Stimulated activated CD8-positive, alpha-beta memory T cell treated with anti-CD3 and anti-CD28 coated beads, Interleukin-2, amount 100 ng/mL, for 48 hours (primary cell): ENCODE results near the gene CCDC88C.

Source experiments
- DNase-seq, 2 donors: peaks; one replicate each; pipeline ENCODE4 v3.0.0-alpha.2; 2020; ENCODE audit warnings: low read depth in 2 of 2

Gene CCDC88C

GRCh38 chr14:91366749-91367148 lies 50.9 kb downstream of the CCDC88C start:
- no peak for DNase-seq

- DNase-seq: no peak
Observed at GRCh38 chr14:91365552-91365951, 52.1 kb downstream of the CCDC88C start.

- DNase-seq: no peak
Observed at GRCh38 chr14:91364524-91365270, 52.9 kb downstream of the CCDC88C start.

GRCh38 chr14:91363776-91364523 lies 53.7 kb downstream of the CCDC88C start:
- DNase-seq: no peak

- DNase-seq: no peak
Observed at GRCh38 chr14:91361233-91361811, 56.3 kb downstream of the CCDC88C start.

GRCh38 chr14:91360490-91361232 lies 57.0 kb downstream of the CCDC88C start:
- DNase-seq: no peak

DNA sequence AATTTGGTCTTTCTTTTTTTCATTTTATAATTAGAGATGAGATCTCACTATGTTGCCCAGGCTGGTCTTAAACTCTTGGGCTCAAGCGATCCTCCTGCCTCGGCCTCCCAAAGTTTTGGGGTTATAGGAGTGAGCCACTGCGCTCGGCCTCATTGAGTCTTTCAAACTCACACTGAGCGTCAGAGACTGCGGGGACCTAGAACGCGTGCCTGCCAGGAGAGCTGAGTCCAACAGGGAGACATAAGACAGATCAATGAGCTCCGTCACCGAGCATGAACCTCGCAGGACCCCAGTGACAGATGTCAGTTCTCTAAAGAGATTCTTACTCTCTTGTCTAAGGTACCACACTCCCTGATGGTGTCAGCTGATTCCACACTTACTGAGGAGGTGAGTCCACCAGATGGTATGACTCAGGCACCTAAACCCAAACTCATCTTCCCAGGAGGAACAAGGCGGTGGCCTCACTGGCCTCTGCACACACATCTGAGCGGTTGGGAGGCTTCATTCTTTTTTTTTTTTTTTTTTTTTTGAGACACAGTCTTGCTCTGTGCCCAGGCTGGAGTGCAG lies 58.9 kb downstream of the CCDC88C start:
- DNase-seq: no peak

- DNase-seq: no peak
Observed at GRCh38 chr14:91358025-91358319, 59.6 kb downstream of the CCDC88C start.

GRCh38 chr14:91357272-91358024 lies 60.2 kb downstream of the CCDC88C start:
- no peak for DNase-seq

DNA sequence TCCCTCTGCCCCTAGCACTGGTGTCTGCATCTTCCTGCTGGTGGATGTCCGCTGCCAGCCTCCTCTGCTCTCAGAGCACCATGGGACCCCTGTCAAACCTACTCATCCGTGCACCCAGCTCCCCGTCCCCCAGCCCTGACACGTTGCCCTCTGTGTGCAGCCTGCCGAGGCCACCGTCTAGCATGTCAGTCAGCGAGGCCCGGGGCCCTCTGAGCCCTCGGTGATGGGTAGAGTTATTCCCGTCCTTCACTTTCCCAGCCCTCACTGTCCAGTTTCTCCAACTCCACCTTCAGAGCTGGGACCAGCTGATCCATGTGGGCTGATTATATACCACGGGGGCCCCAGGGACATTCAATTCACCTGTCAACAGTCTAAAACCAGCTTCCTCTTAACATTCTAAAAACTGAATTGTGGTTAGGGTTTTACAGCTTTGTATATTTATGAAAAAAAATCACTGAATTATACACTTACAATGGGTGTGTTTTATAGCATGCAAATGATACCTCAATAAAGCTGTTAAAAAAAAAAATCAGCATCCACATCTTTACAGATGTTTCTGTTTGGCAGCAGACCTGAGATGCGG lies 61.3 kb downstream of the CCDC88C start:
- no peak for DNase-seq

DNA sequence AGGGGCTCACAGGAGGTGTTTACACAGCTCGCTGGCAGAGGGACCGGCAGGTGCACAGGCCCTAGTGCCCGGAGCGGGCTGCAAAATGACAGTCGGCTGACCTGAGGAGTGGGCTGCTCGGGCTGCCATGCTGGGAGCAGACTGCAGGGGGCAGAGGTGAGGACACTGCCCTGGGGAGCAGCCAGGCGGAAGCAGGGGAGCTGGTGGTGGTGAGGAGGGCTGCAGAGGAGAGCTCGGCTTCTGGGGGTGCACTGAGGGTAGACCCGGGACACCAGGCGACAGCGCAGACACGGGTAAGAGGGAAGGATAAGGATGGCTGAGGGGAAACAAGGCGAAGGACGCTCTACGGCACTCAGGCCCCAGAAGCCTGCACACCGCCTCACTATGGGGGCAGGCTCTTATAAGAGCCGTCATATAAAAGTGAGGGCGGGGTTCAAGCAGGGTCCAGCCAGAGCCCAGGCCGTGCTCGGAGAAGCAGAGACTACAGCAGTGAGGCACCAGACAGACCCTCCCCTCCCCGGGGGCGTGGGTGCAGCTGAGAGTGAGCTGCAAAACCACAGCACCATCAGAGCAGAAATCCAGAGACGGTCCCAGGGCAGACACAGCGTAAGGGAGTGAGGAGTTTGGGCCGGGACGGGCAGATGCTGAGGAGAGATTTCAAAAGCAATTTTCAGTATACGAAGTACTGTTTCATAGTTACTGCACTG lies 62.5 kb downstream of the CCDC88C start:
- no peak for DNase-seq

- DNase-seq: no peak
Observed at GRCh38 chr14:91354221-91354916, 63.3 kb downstream of the CCDC88C start.

- no peak for DNase-seq
Observed at GRCh38 chr14:91352728-91353692, 64.6 kb downstream of the CCDC88C start.

DNA sequence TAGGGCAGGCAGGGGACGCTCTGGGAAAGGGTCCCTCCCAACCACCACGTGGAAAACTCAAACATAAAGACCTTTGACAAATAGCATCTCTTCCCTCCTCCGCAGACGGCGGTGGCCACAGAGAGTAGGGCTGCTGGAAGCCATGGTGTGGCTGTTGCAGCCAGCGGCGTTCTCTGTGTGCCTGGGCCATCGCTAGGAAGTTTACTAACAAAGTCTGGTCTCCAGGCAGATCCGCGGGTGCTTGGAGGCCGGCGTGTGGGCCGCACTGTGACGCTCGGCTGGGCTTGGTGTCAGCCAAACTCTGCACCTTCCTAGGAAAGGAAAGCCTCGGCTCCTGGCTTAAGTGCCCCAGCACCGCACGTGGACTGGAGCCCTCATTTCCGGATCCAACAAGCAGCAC lies 65.6 kb downstream of the CCDC88C start:
- no peak for DNase-seq

GRCh38 chr14:91351512-91351862 lies 66.1 kb downstream of the CCDC88C start:
- DNase-seq: no peak

- DNase-seq: peak in 1 of 2 donors; percentile 52
Observed at GRCh38 chr14:91350813-91351511, 66.7 kb downstream of the CCDC88C start.

- no peak for DNase-seq
Observed at GRCh38 chr14:91350483-91350812, 67.2 kb downstream of the CCDC88C start.

- peak; percentile 50 to 52 for DNase-seq
Observed at GRCh38 chr14:91349481-91350074, 68.0 kb downstream of the CCDC88C start.
